Neuron (in vitro differentiated cells): ENCODE results near the gene GREM1.

Experiments used
- H2AFZ ChIP-seq: one replicate; pipeline ENCODE4 v1.6.1; 2013; ENCODE audit warnings: low read depth, mild to moderate bottlenecking, inconsistent platforms, low read length, moderate library complexity
- H3K27me3 ChIP-seq: one replicate; pipeline ENCODE4 v1.6.1; 2013; ENCODE audit warnings: low read length; ENCODE audit not compliant: insufficient read depth
- H3K36me3 ChIP-seq: one replicate; pipeline ENCODE4 v1.6.1; 2013; ENCODE audit warnings: low read length; ENCODE audit not compliant: insufficient read depth
- H3K4me1 ChIP-seq: one replicate; pipeline ENCODE4 v1.6.1; 2013; ENCODE audit warnings: low read length; ENCODE audit not compliant: insufficient read depth
- H3K4me3 ChIP-seq: 2 replicates; pipeline ENCODE4 v1.5.1; 2013; ENCODE audit warnings: mild to moderate bottlenecking, low read length, moderate library complexity
- H3K9me3 ChIP-seq: one replicate; pipeline ENCODE4 v1.6.1; 2013; ENCODE audit warnings: low read length

Gene GREM1

GRCh38 chr15:32729700-32730395, 12.0 kb downstream of the GREM1 start:
- no peaks in the 10 kb centered on the region for H3K4me1 ChIP-seq
- H3K36me3 ChIP-seq = no peaks in the 10 kb centered on the region
- H2AFZ ChIP-seq = no peak overlapping the region
- H3K4me3 ChIP-seq = no peak overlapping the region
- H3K27me3 ChIP-seq = no peaks in the 10 kb centered on the region
- no peaks in the 10 kb centered on the region for H3K9me3 ChIP-seq

GRCh38 chr15:32730677-32731654, 13.2 kb downstream of the GREM1 start:
- Histone ChIP-seq H3K9me3 (no peaks in the 10 kb centered on the region), H2AFZ (no peak overlapping the region), H3K4me3 (no peak overlapping the region), H3K36me3 (no peaks in the 10 kb centered on the region), H3K4me1 (peaks cover 3% of the 10 kb centered on the region), H3K27me3 (no peaks in the 10 kb centered on the region)

- H3K4me1 ChIP-seq = peaks cover 3% of the 10 kb centered on the region
- no peaks in the 10 kb centered on the region for H3K9me3 ChIP-seq
- no peaks in the 10 kb centered on the region for H3K27me3 ChIP-seq
- no peak overlapping the region for H3K4me3 ChIP-seq
- H2AFZ ChIP-seq = no peak overlapping the region
- H3K36me3 ChIP-seq = no peaks in the 10 kb centered on the region
These were observed 14.9 kb downstream of the GREM1 start for GRCh38 chr15:32732574-32733157.

GRCh38 chr15:32733281-32733680, 15.5 kb downstream of the GREM1 start:
- Histone ChIP-seq H2AFZ (no peak overlapping the region), H3K27me3 (no peaks in the 10 kb centered on the region), H3K9me3 (no peaks in the 10 kb centered on the region), H3K4me3 (no peak overlapping the region), H3K4me1 (peaks cover 3% of the 10 kb centered on the region), H3K36me3 (no peaks in the 10 kb centered on the region)

GRCh38 chr15:32735989-32736700, 18.3 kb downstream of the GREM1 start:
- Histone ChIP-seq H3K9me3 (peaks cover 3% of the 10 kb centered on the region), H3K36me3 (no peaks in the 10 kb centered on the region), H2AFZ (no peak overlapping the region)

GRCh38 chr15:32736701-32737061, 18.9 kb downstream of the GREM1 start:
- Histone ChIP-seq H3K9me3 (peaks cover 3% of the 10 kb centered on the region), H3K4me3 (no peak overlapping the region), H3K27me3 (no peaks in the 10 kb centered on the region)

More at GRCh38 chr15:32735989-32736700, 18.3 kb downstream of the GREM1 start:
- Histone ChIP-seq H3K27me3 (no peaks in the 10 kb centered on the region), H3K4me1 (peaks cover 3% of the 10 kb centered on the region), H3K4me3 (no peak overlapping the region)

GRCh38 chr15:32737304-32737703, 19.5 kb downstream of the GREM1 start:
- no peak overlapping the region for H3K4me3 ChIP-seq
- H2AFZ ChIP-seq = no peak overlapping the region
- peaks cover 3% of the 10 kb centered on the region for H3K4me1 ChIP-seq
- H3K36me3 ChIP-seq = no peaks in the 10 kb centered on the region
- H3K9me3 ChIP-seq = peaks cover 3% of the 10 kb centered on the region
- no peaks in the 10 kb centered on the region for H3K27me3 ChIP-seq

More at GRCh38 chr15:32736701-32737061, 18.9 kb downstream of the GREM1 start:
- no peaks in the 10 kb centered on the region for H3K36me3 ChIP-seq
- H3K4me1 ChIP-seq = peaks cover 3% of the 10 kb centered on the region
- H2AFZ ChIP-seq = no peak overlapping the region

- no peak overlapping the region for H2AFZ ChIP-seq
- no peaks in the 10 kb centered on the region for H3K27me3 ChIP-seq
- H3K36me3 ChIP-seq = no peaks in the 10 kb centered on the region
- H3K4me1 ChIP-seq = peaks cover 3% of the 10 kb centered on the region
- H3K9me3 ChIP-seq = peaks cover 3% of the 10 kb centered on the region
- H3K4me3 ChIP-seq = no peak overlapping the region
These were observed 20.9 kb downstream of the GREM1 start for GRCh38 chr15:32738666-32739065.

- no peak overlapping the region for H3K4me3 ChIP-seq
- no peak overlapping the region for H2AFZ ChIP-seq
- no peaks in the 10 kb centered on the region for H3K27me3 ChIP-seq
- peaks cover 3% of the 10 kb centered on the region for H3K4me1 ChIP-seq
- no peaks in the 10 kb centered on the region for H3K36me3 ChIP-seq
- H3K9me3 ChIP-seq = peaks cover 3% of the 10 kb centered on the region
These were observed 21.8 kb downstream of the GREM1 start for GRCh38 chr15:32739522-32740063.

GRCh38 chr15:32743411-32744140, 25.8 kb downstream of the GREM1 start:
- no peaks in the 10 kb centered on the region for H3K4me1 ChIP-seq
- peaks cover 3% of the 10 kb centered on the region for H3K9me3 ChIP-seq
- H3K4me3 ChIP-seq = no peak overlapping the region
- no peaks in the 10 kb centered on the region for H3K27me3 ChIP-seq
- no peak overlapping the region for H2AFZ ChIP-seq
- no peaks in the 10 kb centered on the region for H3K36me3 ChIP-seq

GRCh38 chr15:32746116-32746857, 28.5 kb downstream of the GREM1 start:
- no peak overlapping the region for H3K4me3 ChIP-seq
- no peak overlapping the region for H2AFZ ChIP-seq
- no peaks in the 10 kb centered on the region for H3K27me3 ChIP-seq
- no peaks in the 10 kb centered on the region for H3K9me3 ChIP-seq
- H3K36me3 ChIP-seq = no peaks in the 10 kb centered on the region
- peaks cover 1% of the 10 kb centered on the region for H3K4me1 ChIP-seq
